Adrenal gland (tissue), 5 donors: ENCODE results near the gene PIAS2.

Experiments
- CTCF ChIP-seq, 6 experiments: fragments of 450-650 bp in 4 of 6; fragments of 200-600 bp in 2 of 6; sonication (generic) in 1 of 6; IDR thresholded peaks; 1 replicate in 5 of 6; 2 replicates in 1 of 6; pipeline versions ENCODE4 v1.5.1 to v1.8.0; 2016 to 2021; ENCODE audit warnings: antibody characterized with exemption in 6 of 6, mild to moderate bottlenecking in 2 of 6, moderate library complexity in 1 of 6
- POLR2A ChIP-seq, 2 donors: fragments of 450-650 bp; IDR thresholded peaks; one replicate each; pipeline ENCODE4 v1.6.1; 2017; ENCODE audit warnings: antibody characterized with exemption in 2 of 2, mild to moderate bottlenecking in 2 of 2, moderate library complexity in 1 of 2
- donor health status: DM: no; HTN: no; CAD: no.

- no peak for TF ChIP-seq CTCF (IDR thresholded peaks at IDR 0.05)
- no peak for TF ChIP-seq POLR2A (IDR thresholded peaks at IDR 0.05)
Measured at GRCh38 chr18:46894124-46894523, 23.2 kb downstream of the PIAS2 start.
